GM23248 (cell line): Measurements from ENCODE around the gene IDH3A.

Source experiments
- EZH2 ChIP-seq: fragments of 200-600 bp; sonication (generic); IDR thresholded peaks from 2 replicates; pipeline ENCODE4 v1.6.1; 2018; ENCODE audit warnings: antibody characterized with exemption, mild to moderate bottlenecking; ENCODE audit not compliant: insufficient read depth, poor library complexity, severe bottlenecking
- EZH2phosphoT487 ChIP-seq: fragments of 200-600 bp; sonication (generic); IDR thresholded peaks from 2 replicates; pipeline ENCODE4 v1.6.1; 2018; ENCODE audit warnings: antibody characterized with exemption, moderate library complexity, mild to moderate bottlenecking, low read depth; ENCODE audit not compliant: insufficient read depth

GRCh38 chr15:78216276-78217104, 67.3 kb downstream of the IDH3A start:
- no peak for TF ChIP-seq EZH2
- no peak for TF ChIP-seq EZH2phosphoT487
